HK-2 (cell line): Measurements from ENCODE around the gene FPR2.
"Not testable (repeated sequence)": the region's sequence is repeated elsewhere in the genome, so short reads cannot be mapped to it uniquely, and the experiment has no call there.

Experiments used
- DNase-seq: peaks from one replicate; pipeline ENCODE4 v3.0.0-alpha.2; 2018; ENCODE audit not compliant: unreplicated experiment

The FPR2 gene

DNA sequence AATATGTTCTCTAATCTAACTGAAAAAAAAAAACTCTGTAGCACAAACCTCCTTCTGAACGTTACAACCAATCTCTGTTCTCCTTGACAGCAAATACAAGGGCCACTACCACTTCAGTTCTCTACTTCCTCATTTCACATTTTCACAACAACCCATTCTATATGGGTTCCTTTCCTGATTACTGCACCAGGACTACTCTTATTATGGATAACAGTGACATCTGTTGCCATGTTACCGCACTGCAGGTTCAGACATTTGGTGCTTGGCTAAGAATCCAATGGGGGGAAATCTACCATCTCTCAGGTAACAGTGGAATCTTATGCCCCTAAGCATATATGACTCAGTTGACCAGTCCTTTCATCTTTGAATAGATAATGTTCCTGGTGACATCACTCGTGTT, 22.4 kb downstream of the FPR2 start:
- DNase-seq, result peak; percentile 10

DNA sequence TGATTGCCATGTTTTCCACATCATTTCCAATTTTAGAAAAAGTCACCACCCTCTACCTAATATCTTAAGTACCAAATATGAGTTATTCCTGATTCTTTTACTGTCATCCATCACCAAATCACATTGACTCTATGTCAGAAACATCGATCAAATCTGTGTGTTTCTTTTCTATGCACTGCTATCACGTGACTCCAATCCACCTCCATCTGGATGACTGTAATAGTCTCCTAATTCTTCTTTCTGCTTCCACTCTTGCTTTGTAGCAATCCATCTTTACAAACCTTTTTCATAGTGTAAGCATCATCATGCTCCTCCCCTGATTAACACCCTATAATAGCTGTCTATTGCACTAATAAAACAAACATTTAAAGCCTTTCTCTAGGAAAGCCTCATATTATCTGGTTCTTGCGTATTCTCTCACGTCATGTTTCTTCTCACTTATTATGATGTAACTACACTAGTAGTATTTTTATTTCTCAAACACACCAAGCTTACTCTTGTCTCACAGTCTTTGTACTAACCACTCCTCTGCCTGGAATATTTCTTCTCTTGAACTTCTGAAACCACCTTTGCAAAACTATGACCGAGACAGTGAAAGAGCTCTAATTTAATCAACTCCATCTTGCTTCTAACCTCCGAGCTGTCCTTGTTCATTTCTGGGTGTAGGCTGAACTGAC, 23.3 kb downstream of the FPR2 start:
- DNase-seq, result no peak

- DNase-seq, result peak; percentile 39
Observed at GRCh38 chr19:51784922-51785690, 24.1 kb downstream of the FPR2 start.

GRCh38 chr19:51786646-51787494, 25.9 kb downstream of the FPR2 start:
- no peak for DNase-seq

DNA sequence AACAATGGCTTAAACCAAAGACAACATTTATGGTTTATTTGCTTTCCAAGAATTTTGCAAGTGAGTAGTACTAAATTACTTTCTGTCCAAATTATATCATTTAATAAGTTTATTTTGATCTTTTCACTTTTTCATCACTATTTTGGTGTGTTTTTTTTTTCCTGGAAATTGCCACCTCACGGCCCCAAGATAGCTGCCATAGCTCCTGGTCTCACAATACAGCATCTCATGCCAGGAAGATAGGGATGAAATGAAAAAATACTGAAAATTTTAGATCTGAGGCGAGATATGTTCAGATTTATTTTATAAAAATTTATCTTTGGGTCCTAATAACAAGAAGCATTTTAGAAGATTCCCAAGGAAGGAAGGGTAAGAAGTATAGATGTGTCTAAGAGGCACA, 27.0 kb downstream of the FPR2 start:
- DNase-seq, result no peak

DNA sequence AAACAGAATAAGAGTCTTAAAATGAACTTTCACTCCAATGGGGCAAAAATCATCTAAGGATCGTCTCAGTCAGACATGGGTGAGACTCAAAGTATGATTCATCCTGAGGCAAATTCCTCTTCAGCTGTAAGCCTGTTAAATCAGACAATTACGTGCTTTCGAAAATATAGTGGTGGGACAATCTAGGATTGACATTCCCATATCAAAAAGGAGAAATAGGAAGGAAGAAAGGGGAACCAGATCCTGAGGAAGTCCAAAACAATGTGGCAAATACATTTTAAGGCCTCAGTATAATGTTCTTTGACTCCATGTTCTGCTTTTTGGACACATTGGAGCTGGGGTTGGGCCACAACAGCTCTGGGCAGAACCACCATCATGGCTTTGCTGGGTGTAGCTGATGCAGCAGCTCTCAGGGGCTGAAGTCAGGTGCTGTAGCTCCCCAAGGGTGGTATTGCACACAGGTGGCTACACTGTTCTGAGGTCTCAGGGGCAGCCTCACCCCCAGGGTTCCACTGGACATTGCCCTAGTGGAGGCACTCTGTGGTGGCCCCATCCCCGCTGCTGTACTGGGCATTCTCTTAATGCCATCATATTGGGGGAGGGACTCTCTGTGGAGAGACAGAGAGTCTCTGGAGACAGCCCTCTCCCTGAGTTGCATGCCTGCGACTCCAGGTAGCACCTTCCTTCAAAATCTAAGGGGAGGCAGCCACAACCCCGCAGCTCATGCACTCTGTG, 28.2 kb downstream of the FPR2 start:
- DNase-seq, result no peak

DNA sequence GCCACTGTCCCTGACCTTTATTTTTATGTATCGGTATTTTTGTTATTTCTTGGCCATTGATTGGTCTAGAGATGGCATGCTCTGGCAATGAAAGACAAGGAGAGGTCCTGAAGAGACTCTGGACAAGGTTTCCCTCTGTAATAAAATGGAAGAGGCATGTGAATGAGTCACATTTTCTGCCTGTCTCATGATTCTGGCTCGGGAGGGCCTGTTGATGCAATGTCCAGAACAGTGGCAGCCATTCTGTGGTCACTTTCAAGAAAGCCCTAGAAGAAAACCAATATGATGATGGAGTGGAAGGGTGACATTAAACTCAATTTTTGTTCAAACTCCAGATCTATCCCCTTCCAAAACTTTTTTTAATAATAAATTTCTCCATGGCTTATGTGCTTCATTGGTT, 32.0 kb downstream of the FPR2 start:
- DNase-seq, result no peak

- DNase-seq, result no peak
Observed at GRCh38 chr19:51793994-51794393, 33.0 kb downstream of the FPR2 start.

- no peak for DNase-seq
Observed at GRCh38 chr19:51794885-51795490, 34.0 kb downstream of the FPR2 start, which contains the start of gene FPR3. FPR3 (plus strand) TSS chr19:51795157; CDS start chr19:51823749, 28,592 bp downstream.

DNA sequence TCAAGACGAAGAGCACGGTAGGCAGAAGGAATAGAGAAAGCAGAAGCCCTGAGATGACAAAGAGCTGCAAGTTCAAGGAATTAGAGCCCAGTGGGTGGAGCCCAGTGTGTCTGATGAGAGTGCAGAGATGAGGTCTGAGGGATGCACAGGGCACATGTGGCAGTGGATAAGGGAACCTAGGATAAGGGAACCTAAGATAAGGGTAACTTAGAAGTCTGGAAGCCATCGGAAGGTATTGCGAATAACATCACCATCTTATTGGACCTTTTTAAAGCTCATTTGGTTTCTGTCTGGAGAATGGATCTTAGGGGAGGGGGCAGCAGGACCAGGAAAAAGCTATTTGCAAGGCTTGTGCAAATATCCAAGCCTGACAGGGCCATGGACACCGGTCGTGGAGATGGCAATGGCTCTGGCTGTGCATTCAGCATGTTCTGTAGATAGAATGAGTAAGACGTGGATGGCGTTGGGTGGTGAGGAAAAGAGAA, 35.3 kb downstream of the FPR2 start:
- no peak for DNase-seq

GRCh38 chr19:51797480-51797879, 36.5 kb downstream of the FPR2 start:
- DNase-seq, result no peak

DNA sequence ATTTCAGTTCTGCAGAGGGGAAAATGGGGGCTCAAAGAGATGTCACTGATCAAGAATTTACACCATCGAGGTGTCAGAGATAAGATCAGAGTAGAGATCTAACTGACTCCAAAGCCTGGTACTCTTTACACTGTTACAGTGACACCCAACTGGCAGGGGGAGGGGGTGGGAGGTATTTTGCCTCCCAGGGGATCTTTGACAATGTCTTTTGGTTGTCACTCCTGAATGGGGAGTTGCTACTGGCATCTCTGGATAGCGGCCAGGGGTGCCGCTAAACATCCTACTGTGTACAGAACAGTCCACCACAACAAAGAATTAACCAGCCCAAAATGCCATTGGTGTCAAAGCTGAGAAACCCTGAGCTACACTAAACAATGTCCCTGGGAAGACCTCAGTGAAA, 37.1 kb downstream of the FPR2 start:
- DNase-seq, result no peak

- peak; percentile 75 for DNase-seq
Observed at GRCh38 chr19:51799034-51799773, 38.2 kb downstream of the FPR2 start.

GRCh38 chr19:51799774-51800472, 38.9 kb downstream of the FPR2 start:
- no peak for DNase-seq

GRCh38 chr19:51800473-51801244, 39.7 kb downstream of the FPR2 start:
- DNase-seq, result no peak

GRCh38 chr19:51802775-51803174, 41.8 kb downstream of the FPR2 start:
- no peak for DNase-seq

- DNase-seq, result no peak
Observed at GRCh38 chr19:51803519-51803918, 42.5 kb downstream of the FPR2 start.

- DNase-seq, result no peak
Observed at GRCh38 chr19:51803967-51804366, 43.0 kb downstream of the FPR2 start.

GRCh38 chr19:51804789-51805188, 43.8 kb downstream of the FPR2 start:
- not testable (repeated sequence) for DNase-seq
